Stomach (tissue), 4 donors: ENCODE measurements around the gene SYNE2.

Experiments used
- CTCF ChIP-seq, 7 experiments: fragments of 450-650 bp in 4 of 7; fragments of 200-600 bp in 3 of 7; sonication (generic) in 3 of 7; IDR thresholded peaks; one replicate each; pipeline ENCODE4 v1.5.1; 2016 to 2019; ENCODE audit warnings: antibody characterized with exemption in 7 of 7, control low read depth in 2 of 7, mild to moderate bottlenecking in 1 of 7
- EP300 ChIP-seq: sonication (generic); formaldehyde crosslinking; IDR thresholded peaks from one replicate; pipeline ENCODE4 v1.6.1; 2017; ENCODE audit warnings: antibody characterized with exemption
- POLR2A ChIP-seq, 4 donors: fragments of 450-650 bp; IDR thresholded peaks; one replicate each; pipeline ENCODE4 v1.6.1; 2016; ENCODE audit warnings: antibody characterized with exemption in 4 of 4, control low read depth in 2 of 4, mild to moderate bottlenecking in 1 of 4, moderate library complexity in 1 of 4

GRCh38 chr14:63855281-63855680 is 2.5 kb downstream of the SYNE2 start:
- TF ChIP-seq CTCF (IDR thresholded peaks at IDR 0.05) (no peak), EP300 (no peak), POLR2A (IDR thresholded peaks at IDR 0.05) (no peak)
